Measurements from ENCODE around the gene HYAL3. TPM values are rescaled to one million over a fixed set of nuclear protein-coding genes. Genes with fewer than 3 reads are reported as not detected.

HYAL3 gene
- polyA plus RNA-seq, 1 donor from 2014 or later = 9.1 TPM

DNA sequence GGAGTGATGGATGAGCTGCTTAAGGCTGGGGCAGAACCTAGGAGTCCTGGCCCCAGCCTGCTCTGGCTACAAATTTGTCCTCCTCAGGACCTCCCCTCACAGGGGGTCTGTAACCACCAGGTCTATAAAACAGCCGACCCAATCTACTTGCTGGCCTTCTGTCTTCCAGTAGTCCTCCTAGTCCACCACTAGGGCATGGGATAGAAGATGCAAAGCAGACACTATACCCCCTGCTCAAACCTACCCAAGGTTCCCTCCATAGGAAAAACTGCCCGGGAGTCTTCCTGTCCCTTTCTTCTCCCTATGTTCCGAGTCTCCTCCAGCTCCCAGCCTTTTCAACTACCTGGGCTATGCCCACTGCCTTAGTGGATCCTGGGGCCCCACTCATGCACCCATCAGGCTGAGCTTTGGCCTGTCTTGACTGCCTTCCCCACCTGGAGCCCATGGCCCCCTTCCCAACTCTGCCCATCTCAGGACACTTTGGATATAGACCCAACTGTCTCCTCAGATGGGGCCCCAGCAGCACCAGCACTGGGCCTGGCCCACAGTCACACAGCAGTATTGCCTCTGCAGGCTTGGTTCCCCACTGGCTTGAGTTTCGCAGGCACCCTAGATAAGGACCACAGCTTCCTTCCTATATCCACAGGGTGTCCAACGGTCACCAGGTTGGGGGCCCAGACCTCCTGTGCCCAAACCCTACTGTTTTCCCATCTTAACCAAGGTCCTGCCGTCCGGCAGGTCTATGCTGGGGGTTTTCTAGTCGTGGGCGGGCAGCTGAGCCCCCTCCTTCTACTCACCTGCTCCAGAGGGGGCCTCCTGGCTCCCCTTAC, 1.1 kb downstream of the HYAL3 start:
- Histone ChIP-seq H2AFZ (ENCODE audit: low read depth, low read length) (no peak overlapping the region), H3K27ac (ENCODE audit: low read length) (peak overlapping the region; percentile 68), H3F3A (ENCODE audit: insufficient read depth, low read length, poor library complexity, severe bottlenecking) (no peaks in the 10 kb centered on the region), H4K20me1 (ENCODE audit: insufficient read depth) (no peaks in the 10 kb centered on the region), H3K4me3 (ENCODE audit: low read length) (peak overlapping the region; percentile 78), H3K4me2 (ENCODE audit: low read length) (peak overlapping the region; percentile 80), H3K36me3 (ENCODE audit: insufficient read depth, low read length) (no peaks in the 10 kb centered on the region), H3K79me2 (replicated peaks; ENCODE audit: insufficient read depth, low read length) (no peaks in the 10 kb centered on the region), H3K9ac (ENCODE audit: low read length) (peak overlapping the region; percentile 86), H3K9me2 (ENCODE audit: insufficient read depth, low read length) (no peaks in the 10 kb centered on the region), H3K27me3 (ENCODE audit: insufficient read depth, low read depth, low read length) (no peaks in the 10 kb centered on the region), H3K9me3 (ENCODE audit: low read length) (no peaks in the 10 kb centered on the region)
- TF ChIP-seq EZH2 (IDR thresholded peaks at IDR 0.05; ENCODE audit: borderline replicate concordance, insufficient read depth, low read length, poor library complexity, severe bottlenecking) = no peak
- TF ChIP-seq, protein P1, sequence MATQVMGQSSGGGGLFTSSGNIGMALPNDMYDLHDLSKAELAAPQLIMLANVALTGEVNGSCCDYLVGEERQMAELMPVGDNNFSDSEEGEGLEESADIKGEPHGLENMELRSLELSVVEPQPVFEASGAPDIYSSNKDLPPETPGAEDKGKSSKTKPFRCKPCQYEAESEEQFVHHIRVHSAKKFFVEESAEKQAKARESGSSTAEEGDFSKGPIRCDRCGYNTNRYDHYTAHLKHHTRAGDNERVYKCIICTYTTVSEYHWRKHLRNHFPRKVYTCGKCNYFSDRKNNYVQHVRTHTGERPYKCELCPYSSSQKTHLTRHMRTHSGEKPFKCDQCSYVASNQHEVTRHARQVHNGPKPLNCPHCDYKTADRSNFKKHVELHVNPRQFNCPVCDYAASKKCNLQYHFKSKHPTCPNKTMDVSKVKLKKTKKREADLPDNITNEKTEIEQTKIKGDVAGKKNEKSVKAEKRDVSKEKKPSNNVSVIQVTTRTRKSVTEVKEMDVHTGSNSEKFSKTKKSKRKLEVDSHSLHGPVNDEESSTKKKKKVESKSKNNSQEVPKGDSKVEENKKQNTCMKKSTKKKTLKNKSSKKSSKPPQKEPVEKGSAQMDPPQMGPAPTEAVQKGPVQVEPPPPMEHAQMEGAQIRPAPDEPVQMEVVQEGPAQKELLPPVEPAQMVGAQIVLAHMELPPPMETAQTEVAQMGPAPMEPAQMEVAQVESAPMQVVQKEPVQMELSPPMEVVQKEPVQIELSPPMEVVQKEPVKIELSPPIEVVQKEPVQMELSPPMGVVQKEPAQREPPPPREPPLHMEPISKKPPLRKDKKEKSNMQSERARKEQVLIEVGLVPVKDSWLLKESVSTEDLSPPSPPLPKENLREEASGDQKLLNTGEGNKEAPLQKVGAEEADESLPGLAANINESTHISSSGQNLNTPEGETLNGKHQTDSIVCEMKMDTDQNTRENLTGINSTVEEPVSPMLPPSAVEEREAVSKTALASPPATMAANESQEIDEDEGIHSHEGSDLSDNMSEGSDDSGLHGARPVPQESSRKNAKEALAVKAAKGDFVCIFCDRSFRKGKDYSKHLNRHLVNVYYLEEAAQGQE (IDR thresholded peaks at IDR 0.05; ENCODE audit: borderline replicate concordance) = no peak
- TF ChIP-seq, protein P2, sequence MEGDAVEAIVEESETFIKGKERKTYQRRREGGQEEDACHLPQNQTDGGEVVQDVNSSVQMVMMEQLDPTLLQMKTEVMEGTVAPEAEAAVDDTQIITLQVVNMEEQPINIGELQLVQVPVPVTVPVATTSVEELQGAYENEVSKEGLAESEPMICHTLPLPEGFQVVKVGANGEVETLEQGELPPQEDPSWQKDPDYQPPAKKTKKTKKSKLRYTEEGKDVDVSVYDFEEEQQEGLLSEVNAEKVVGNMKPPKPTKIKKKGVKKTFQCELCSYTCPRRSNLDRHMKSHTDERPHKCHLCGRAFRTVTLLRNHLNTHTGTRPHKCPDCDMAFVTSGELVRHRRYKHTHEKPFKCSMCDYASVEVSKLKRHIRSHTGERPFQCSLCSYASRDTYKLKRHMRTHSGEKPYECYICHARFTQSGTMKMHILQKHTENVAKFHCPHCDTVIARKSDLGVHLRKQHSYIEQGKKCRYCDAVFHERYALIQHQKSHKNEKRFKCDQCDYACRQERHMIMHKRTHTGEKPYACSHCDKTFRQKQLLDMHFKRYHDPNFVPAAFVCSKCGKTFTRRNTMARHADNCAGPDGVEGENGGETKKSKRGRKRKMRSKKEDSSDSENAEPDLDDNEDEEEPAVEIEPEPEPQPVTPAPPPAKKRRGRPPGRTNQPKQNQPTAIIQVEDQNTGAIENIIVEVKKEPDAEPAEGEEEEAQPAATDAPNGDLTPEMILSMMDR (IDR thresholded peaks at IDR 0.05; ENCODE audit: poor library complexity, severe bottlenecking) = no peak
- TF ChIP-seq MXI1 (conservative IDR thresholded peaks at IDR 0.05; ENCODE audit: poor library complexity, severe bottlenecking) = no peak
- no peak for TF ChIP-seq EP300 (conservative IDR thresholded peaks at IDR 0.05; ENCODE audit: poor library complexity, severe bottlenecking)
- no peak for TF ChIP-seq SMC3 (conservative IDR thresholded peaks at IDR 0.05; ENCODE audit: poor library complexity)
- no peak for TF ChIP-seq TAF1 (IDR thresholded peaks at IDR 0.05; ENCODE audit: low read depth)
- TF ChIP-seq RAD21 (conservative IDR thresholded peaks at IDR 0.05) = no peak
- no peak for TF ChIP-seq POLR2AphosphoS5 (IDR thresholded peaks at IDR 0.05)

DNA sequence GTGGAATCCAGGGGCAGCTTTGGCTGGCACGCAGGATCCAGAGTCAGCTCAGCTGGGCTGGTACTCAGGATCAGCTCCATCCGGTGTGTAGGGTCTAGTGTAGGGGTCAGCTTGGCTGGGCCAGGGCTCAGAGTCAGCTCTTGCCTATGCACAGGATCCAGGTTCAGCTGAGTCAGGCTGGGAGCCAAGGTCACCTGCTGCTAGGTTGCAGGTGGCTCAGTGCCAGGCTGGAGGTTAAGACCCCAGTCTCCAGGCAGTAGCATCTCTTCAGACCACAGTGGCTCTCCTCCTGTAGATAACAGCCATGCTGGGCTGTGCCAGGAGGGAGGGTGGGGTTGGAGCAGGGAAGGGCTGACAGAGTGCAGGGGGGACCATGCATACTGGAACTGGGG, 1.8 kb downstream of the HYAL3 start:
- Histone ChIP-seq H2AFZ (ENCODE audit: low read depth, low read length) (no peak overlapping the region), H3K4me3 (ENCODE audit: low read length) (no peak overlapping the region), H3K36me3 (ENCODE audit: insufficient read depth, low read length) (no peaks in the 10 kb centered on the region), H3K9ac (ENCODE audit: low read length) (no peak overlapping the region), H3K27ac (ENCODE audit: low read length) (no peak overlapping the region), H4K20me1 (ENCODE audit: insufficient read depth) (no peaks in the 10 kb centered on the region), H3K9me2 (ENCODE audit: insufficient read depth, low read length) (no peaks in the 10 kb centered on the region), H3K27me3 (ENCODE audit: insufficient read depth, low read depth, low read length) (no peaks in the 10 kb centered on the region), H3F3A (ENCODE audit: insufficient read depth, low read length, poor library complexity, severe bottlenecking) (no peaks in the 10 kb centered on the region), H3K4me2 (ENCODE audit: low read length) (no peak overlapping the region), H3K9me3 (ENCODE audit: low read length) (no peaks in the 10 kb centered on the region), H3K79me2 (replicated peaks; ENCODE audit: insufficient read depth, low read length) (no peaks in the 10 kb centered on the region)
- TF ChIP-seq SMC3 (conservative IDR thresholded peaks at IDR 0.05; ENCODE audit: poor library complexity) (no peak), TAF1 (IDR thresholded peaks at IDR 0.05; ENCODE audit: low read depth) (no peak), EP300 (conservative IDR thresholded peaks at IDR 0.05; ENCODE audit: poor library complexity, severe bottlenecking) (no peak)
- TF ChIP-seq, protein P2 (IDR thresholded peaks at IDR 0.05; ENCODE audit: poor library complexity, severe bottlenecking) = no peak
